Thymus (tissue), 2 donors: Measurements from ENCODE around the gene SYNJ2BP. TPM values are rescaled to one million over a fixed set of nuclear protein-coding genes. Genes with fewer than 3 reads are reported as not detected.

Experiments
- polyA plus RNA-seq: library from polyadenylated mRNA; stranded (reverse); fragments of 200-250 nt; gene quantifications from one replicate; pipeline ENCODE4 v1.2.3, GENCODE V29; 2013
- total RNA-seq: library from RNA; stranded (reverse); fragments of 120-200 nt; gene quantifications from one replicate; pipeline ENCODE4 v1.2.4, GENCODE V29; 2013
- donor health status: healthy.

Gene SYNJ2BP
- total and polyA plus RNA-seq, 2 donors = 10.1 to 11.9 TPM

Other genes starting within 250 kb of the SYNJ2BP start
- 0.99 TPM for gene SLC8A3, start 228.1 kb downstream of the SYNJ2BP start, total RNA-seq
- 0.16 TPM for gene SLC8A3, start 228.1 kb downstream of the SYNJ2BP start, polyA plus RNA-seq
- gene COX16, start 57.4 kb downstream of the SYNJ2BP start, total RNA-seq = 66.7 TPM
- 102 TPM for gene COX16, start 57.4 kb downstream of the SYNJ2BP start, polyA plus RNA-seq
- 0.05 TPM for gene ADAM21, start 35.1 kb upstream of the SYNJ2BP start, total RNA-seq
- 0.09 TPM for gene ADAM21, start 35.1 kb upstream of the SYNJ2BP start, polyA plus RNA-seq
- 0.14 TPM for gene ADAM20, start 117.9 kb upstream of the SYNJ2BP start, total RNA-seq
- gene ADAM20, start 117.9 kb upstream of the SYNJ2BP start, polyA plus RNA-seq = 0.11 TPM
- gene MED6, start 183.6 kb upstream of the SYNJ2BP start, total RNA-seq = 29.3 TPM
- 26.1 TPM for gene MED6, start 183.6 kb upstream of the SYNJ2BP start, polyA plus RNA-seq
- 1.8 TPM for gene TTC9, start 224.8 kb upstream of the SYNJ2BP start, total RNA-seq
- 6.1 TPM for gene TTC9, start 224.8 kb upstream of the SYNJ2BP start, polyA plus RNA-seq